ENCODE results near the gene CIPC. TPM values are rescaled to one million over a fixed set of nuclear protein-coding genes. Genes with fewer than 3 reads are reported as not detected.

The CIPC gene
- total and polyA plus RNA-seq, 2 experiments from 2014 or later: 16.5 to 35.3 TPM

- H3K27ac ChIP-seq: no peak overlapping the region
- H3K4me3 ChIP-seq: no peak overlapping the region
- peaks cover 38% of the 10 kb centered on the region for H3K4me1 ChIP-seq (ENCODE audit: low read depth)
- no peak for DNase-seq (ENCODE audit: low read depth in 1 of 2, low spot score in 1 of 2)
- H3K36me3 ChIP-seq: no peaks in the 10 kb centered on the region
- H3K27me3 ChIP-seq: no peaks in the 10 kb centered on the region
- TF ChIP-seq CTCF (IDR thresholded peaks at IDR 0.05; ENCODE audit: low read depth, low read length): no peak
- H3K9me3 ChIP-seq (ENCODE audit: low read depth): no peaks in the 10 kb centered on the region
These were observed 5.9 kb downstream of the CIPC start for GRCh38 chr14:77103951-77104350.

- Histone ChIP-seq H3K27ac (no peak overlapping the region), H3K4me1 (ENCODE audit: low read depth) (peaks cover 33% of the 10 kb centered on the region), H3K27me3 (no peaks in the 10 kb centered on the region), H3K36me3 (no peaks in the 10 kb centered on the region), H3K4me3 (no peak overlapping the region), H3K9me3 (ENCODE audit: low read depth) (no peaks in the 10 kb centered on the region)
- TF ChIP-seq CTCF (IDR thresholded peaks at IDR 0.05; ENCODE audit: low read depth, low read length): no peak
- no peak for DNase-seq (ENCODE audit: low read depth in 1 of 2, low spot score in 1 of 2)
These were observed 6.3 kb downstream of the CIPC start for GRCh38 chr14:77104393-77104792.

GRCh38 chr14:77105145-77105939 lies 7.3 kb downstream of the CIPC start:
- no peaks in the 10 kb centered on the region for H3K36me3 ChIP-seq
- no peaks in the 10 kb centered on the region for H3K27me3 ChIP-seq
- no peak overlapping the region for H3K4me3 ChIP-seq
- no peaks in the 10 kb centered on the region for H3K9me3 ChIP-seq (ENCODE audit: low read depth)
- TF ChIP-seq CTCF (IDR thresholded peaks at IDR 0.05; ENCODE audit: low read depth, low read length): no peak
- H3K27ac ChIP-seq: no peak overlapping the region
- H3K4me1 ChIP-seq (ENCODE audit: low read depth): peaks cover 25% of the 10 kb centered on the region
- no peak for DNase-seq (ENCODE audit: low read depth in 1 of 2, low spot score in 1 of 2)

GRCh38 chr14:77106666-77107065 lies 8.6 kb downstream of the CIPC start:
- H3K36me3 ChIP-seq: peaks cover 3% of the 10 kb centered on the region

GRCh38 chr14:77107228-77107627 lies 9.2 kb downstream of the CIPC start:
- TF ChIP-seq CTCF (IDR thresholded peaks at IDR 0.05; ENCODE audit: low read depth, low read length): no peak
- Histone ChIP-seq H3K36me3 (peaks cover 4% of the 10 kb centered on the region), H3K9me3 (ENCODE audit: low read depth) (no peaks in the 10 kb centered on the region), H3K27me3 (no peaks in the 10 kb centered on the region), H3K4me3 (no peak overlapping the region), H3K27ac (no peak overlapping the region), H3K4me1 (ENCODE audit: low read depth) (peaks cover 22% of the 10 kb centered on the region)
- DNase-seq (ENCODE audit: low read depth in 1 of 2, low spot score in 1 of 2): peak in 1 of 2 donors; percentile 24

More at GRCh38 chr14:77106666-77107065, 8.6 kb downstream of the CIPC start:
- H3K4me3 ChIP-seq: no peak overlapping the region
- H3K27ac ChIP-seq: no peak overlapping the region
- no peak for TF ChIP-seq CTCF (IDR thresholded peaks at IDR 0.05; ENCODE audit: low read depth, low read length)
- no peak for DNase-seq (ENCODE audit: low read depth in 1 of 2, low spot score in 1 of 2)
- no peaks in the 10 kb centered on the region for H3K27me3 ChIP-seq
- no peaks in the 10 kb centered on the region for H3K9me3 ChIP-seq (ENCODE audit: low read depth)
- H3K4me1 ChIP-seq (ENCODE audit: low read depth): peaks cover 22% of the 10 kb centered on the region
